ENCODE results near the gene TMEM209.

TMEM209 gene

GRCh38 chr7:130154131-130154500, 51.1 kb downstream of the TMEM209 start:
- TF ChIP-seq CTCF (IDR thresholded peaks at IDR 0.05; ENCODE audit: low read depth, low read length), result no peak
- no peak for DNase-seq (ENCODE audit: low read depth, low spot score)
- in situ Hi-C loops (cut with HindIII; ENCODE audit: low sequenced_read_pairs), result no loop called here
- H3K4me3 ChIP-seq (ENCODE audit: low read depth, low read length), result no peak overlapping the region

GRCh38 chr7:130153211-130153908, 51.8 kb downstream of the TMEM209 start:
- no peak for DNase-seq (ENCODE audit: low read depth, low spot score)
- in situ Hi-C loops (cut with HindIII; ENCODE audit: low sequenced_read_pairs), result no loop called here
- no peak overlapping the region for H3K4me3 ChIP-seq (ENCODE audit: low read depth, low read length)
- no peak for TF ChIP-seq CTCF (IDR thresholded peaks at IDR 0.05; ENCODE audit: low read depth, low read length)

- no peak overlapping the region for H3K4me3 ChIP-seq (ENCODE audit: low read depth, low read length)
- in situ Hi-C loops (cut with HindIII; ENCODE audit: low sequenced_read_pairs), result no loop called here
- no peak for DNase-seq (ENCODE audit: low read depth, low spot score)
- no peak for TF ChIP-seq CTCF (IDR thresholded peaks at IDR 0.05; ENCODE audit: low read depth, low read length)
Observed at GRCh38 chr7:130152493-130153210, 52.6 kb downstream of the TMEM209 start.

GRCh38 chr7:130151591-130152492, 53.4 kb downstream of the TMEM209 start:
- no peak for DNase-seq (ENCODE audit: low read depth, low spot score)
- in situ Hi-C loops (cut with HindIII; ENCODE audit: low sequenced_read_pairs), result no loop called here
- no peak for TF ChIP-seq CTCF (IDR thresholded peaks at IDR 0.05; ENCODE audit: low read depth, low read length)
- no peak overlapping the region for H3K4me3 ChIP-seq (ENCODE audit: low read depth, low read length)

- no peak for TF ChIP-seq CTCF (IDR thresholded peaks at IDR 0.05; ENCODE audit: low read depth, low read length)
- no peak overlapping the region for H3K4me3 ChIP-seq (ENCODE audit: low read depth, low read length)
- in situ Hi-C loops (cut with HindIII; ENCODE audit: low sequenced_read_pairs), result no loop called here
- DNase-seq (ENCODE audit: low read depth, low spot score), result no peak
Observed at GRCh38 chr7:130150587-130150986, 54.6 kb downstream of the TMEM209 start.

GRCh38 chr7:130149281-130150139, 55.7 kb downstream of the TMEM209 start:
- H3K4me3 ChIP-seq (ENCODE audit: low read depth, low read length), result no peak overlapping the region
- DNase-seq (ENCODE audit: low read depth, low spot score), result no peak
- in situ Hi-C loops (cut with HindIII; ENCODE audit: low sequenced_read_pairs), result no loop called here
- TF ChIP-seq CTCF (IDR thresholded peaks at IDR 0.05; ENCODE audit: low read depth, low read length), result no peak

Measured in astrocyte of the spinal cord (primary cell).